Inflammatory macrophage treated with lipopolysaccharide for 4 hours (primary cell): ENCODE data around the gene CYP19A1.
"Not testable (repeated sequence)": the region's sequence is repeated elsewhere in the genome, so short reads cannot be mapped to it uniquely, and the experiment has no call there.

Experiments
- DNase-seq: peaks from one replicate; pipeline ENCODE4 v3.0.0-alpha.2; 2020

Gene CYP19A1

DNA sequence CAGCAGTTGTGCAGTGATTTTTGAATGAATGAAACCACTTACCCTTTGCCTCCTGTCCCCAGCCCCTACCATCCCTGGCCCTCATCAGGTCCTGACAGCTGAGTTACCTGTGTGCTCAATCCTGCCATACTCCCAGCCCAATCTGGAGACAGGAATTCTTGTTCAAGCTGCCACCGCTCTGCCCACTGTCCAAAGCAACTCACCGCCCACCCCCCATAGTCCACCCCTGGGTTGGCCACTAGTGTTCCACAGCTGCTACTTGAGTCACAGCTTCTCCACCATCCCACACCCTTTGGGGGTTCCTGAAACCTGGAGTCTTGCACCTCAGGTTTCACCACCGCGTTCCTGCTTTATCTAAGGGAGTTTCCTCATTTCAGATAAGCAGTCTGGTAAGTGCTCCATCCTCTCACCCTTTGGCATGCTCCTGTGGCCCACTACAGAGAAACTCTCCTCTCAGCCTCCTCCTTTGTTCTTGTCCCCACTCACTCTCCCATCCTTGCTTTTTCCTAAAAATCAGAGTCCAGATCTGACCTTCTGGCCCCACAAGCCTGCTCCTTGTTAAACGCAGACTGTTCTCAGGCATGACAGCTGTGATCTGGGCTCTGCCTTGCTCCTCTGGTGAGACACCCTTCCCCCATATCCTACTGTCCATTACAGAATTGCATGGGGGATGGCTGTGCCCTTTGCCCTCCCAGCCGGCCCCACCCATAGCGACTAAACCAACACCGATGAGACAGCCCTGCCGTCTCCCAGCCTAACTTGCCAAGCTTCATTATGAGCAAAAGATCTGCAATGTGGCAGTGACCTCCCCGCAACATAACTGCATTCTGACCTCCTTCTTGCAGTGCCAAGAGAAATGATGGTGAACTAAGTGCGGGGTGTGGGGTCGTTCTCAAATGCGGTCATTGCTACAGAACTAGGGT is 50.0 kb downstream of the CYP19A1 start:
- DNase-seq: no peak

DNA sequence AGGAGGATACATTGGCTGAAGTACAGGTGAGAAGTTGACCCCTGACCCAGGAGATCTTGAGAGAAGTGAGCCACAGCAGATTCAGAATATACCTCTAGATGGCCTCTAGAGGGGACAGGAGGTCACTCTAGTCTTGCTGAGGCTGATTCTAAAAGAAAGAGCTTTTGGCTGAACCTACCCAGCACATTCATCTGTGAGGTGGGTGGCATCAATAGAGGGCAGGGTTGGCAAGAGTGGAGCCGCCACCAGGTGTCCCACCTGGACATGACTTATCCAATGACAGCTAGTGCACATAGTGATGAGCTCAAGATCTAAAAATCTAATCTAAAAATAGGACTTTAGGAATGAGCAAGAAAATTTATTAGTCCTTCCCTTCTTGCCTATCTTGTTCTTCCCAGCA is 51.6 kb downstream of the CYP19A1 start:
- peak; percentile 22 for DNase-seq

- DNase-seq: no peak
These were observed 53.0 kb downstream of the CYP19A1 start for GRCh38 chr15:51285399-51285798.

DNA sequence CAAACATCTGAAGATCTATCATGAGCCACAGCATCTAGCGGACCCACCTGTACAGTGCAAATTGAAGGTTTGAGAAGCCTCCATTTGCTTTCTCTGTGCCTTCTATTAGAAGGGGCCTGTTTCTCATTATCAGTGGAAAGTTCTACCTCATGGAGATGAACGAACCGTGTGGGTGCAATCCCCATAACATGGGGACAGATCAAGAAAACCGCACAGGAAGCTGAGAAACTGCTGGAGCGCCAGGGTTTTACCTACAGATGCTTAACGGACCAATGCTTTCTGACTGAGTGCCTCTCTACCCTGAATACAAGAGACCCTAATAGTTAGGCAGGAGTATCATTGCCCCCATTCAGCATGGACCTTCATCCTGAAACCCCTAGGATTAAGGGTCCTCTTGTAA is 53.5 kb downstream of the CYP19A1 start:
- DNase-seq: no peak

DNA sequence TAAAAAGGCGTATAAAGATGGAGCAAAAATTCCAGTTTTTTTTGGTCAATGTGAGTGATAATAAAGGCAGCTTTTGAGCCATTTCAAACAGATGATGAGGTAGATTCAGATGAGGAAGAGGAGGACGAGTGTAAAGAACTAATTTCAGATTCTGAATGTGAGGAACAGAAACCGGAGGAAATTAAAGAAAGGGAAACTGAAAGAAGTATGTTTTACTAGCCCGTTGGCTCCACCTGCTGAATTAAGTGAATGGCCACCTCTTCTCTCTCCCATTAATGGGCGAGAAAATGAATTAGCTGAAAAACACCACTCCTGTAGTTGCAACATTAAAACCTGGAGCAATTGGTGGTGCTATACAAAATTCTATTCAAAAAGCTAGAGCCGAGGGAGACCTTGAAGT is 55.4 kb downstream of the CYP19A1 start:
- DNase-seq: peak; percentile 88

DNA sequence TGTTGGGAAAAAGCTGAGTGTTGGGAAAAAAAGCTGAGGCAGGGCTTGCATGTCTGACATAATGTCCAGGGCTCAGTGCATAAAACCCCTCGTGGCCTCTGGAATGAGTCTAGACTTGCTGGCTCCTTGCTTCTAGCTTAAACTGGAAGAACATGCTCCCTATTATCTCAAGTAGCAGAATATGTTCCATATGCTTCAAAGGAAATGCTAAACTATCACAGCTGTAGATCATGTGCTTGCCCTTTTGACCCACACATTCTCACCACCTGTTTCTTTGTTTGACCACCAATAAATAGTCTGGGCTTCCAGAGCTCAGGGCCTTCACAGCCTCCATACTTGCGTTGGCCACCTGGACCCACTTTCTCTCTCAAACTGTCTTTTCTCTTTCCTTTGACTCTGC is 56.2 kb downstream of the CYP19A1 start:
- peak; percentile 23 for DNase-seq

GRCh38 chr15:51281368-51281967 is 56.9 kb downstream of the CYP19A1 start:
- DNase-seq: peak; percentile 77

GRCh38 chr15:51280838-51281237 is 57.6 kb downstream of the CYP19A1 start:
- no peak for DNase-seq

DNA sequence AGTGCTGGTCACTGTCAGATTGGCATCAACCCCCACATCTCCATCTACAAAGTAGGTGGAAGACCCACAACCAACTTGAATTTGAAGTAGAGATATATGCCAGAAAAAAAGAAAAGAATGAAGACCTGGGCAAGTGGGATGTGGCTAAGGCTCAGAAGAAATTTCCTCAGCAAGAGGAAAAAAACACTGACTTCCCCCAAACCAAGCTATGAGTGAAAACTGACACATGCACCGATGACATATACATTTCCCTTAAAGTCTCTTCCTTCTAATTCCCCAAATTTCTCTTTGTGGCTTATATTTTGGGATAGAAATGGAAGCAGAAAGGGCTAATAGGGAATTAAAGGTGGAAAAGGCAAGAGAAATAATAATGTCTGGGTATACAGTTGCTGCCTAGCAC is 59.0 kb downstream of the CYP19A1 start:
- peak; percentile 56 for DNase-seq

DNA sequence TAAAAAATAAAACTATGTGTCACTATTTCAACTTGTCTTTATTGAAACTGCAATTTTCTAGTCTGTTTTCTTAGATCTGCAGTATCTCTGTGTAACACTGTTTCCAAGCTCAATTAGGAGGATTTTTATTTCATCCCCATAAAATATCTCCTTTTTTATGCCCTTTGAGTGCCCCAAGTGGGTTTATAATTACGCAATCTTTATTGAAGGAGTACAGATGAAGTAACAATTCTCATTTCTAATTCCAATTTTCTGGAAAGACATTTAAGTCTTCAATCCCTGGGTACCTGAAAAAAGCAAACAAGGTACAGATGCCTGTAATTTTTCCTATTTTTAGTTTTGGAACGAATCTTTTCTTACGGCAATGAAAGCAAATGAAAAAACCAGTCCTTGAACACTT is 61.3 kb downstream of the CYP19A1 start:
- no peak for DNase-seq

GRCh38 chr15:51274956-51275355 is 63.4 kb downstream of the CYP19A1 start:
- no peak for DNase-seq

GRCh38 chr15:51270706-51271105 is 67.7 kb downstream of the CYP19A1 start:
- peak; percentile 70 for DNase-seq

DNA sequence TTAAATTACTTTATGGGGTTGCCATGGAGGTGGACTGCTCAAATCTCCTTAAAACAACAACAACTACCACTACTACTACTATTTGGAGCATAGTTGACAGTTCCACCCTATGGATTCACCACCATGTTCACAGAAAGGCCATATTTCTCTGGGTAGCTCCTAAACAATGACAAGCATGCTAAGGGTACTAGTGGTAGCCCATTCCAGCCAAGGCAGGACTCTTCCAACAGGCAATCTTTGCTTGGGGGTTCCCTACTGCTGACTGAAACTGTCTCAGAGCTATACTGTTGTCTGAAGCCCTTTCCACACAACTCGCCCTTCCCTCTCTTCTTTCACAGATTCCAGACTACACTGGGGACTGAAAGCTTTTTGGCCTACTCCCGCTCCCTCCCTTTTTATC is 68.9 kb downstream of the CYP19A1 start:
- DNase-seq: no peak

GRCh38 chr15:51267703-51268083 is 70.7 kb downstream of the CYP19A1 start:
- no peak for DNase-seq

GRCh38 chr15:51267051-51267702 is 71.2 kb downstream of the CYP19A1 start:
- DNase-seq: no peak

- no peak for DNase-seq
These were observed 71.7 kb downstream of the CYP19A1 start for GRCh38 chr15:51266656-51267050.

DNA sequence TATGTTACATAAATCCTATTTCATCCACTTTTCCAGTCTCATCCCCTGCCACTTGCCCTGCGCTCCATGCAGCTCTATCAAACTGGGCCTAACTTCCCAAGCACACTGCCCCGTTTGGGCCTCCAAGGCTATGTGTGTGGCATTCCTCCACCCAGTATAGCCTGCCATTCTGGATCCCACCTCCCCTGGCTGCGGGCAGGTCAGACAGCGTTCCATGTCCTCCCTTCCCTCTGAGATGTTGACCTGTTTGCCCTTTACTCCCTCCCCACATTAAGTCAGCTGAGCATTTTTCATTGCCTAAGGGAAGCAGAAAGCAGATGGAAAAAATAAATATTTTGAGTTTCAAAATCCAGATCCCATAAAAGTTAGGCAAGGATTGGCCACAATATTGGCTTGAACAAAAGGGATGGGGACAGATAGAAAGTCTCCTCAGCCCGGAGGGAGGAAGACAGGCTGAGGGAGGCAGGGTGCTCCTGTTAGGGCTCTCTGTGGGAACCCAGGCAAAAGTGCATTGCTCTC is 73.3 kb downstream of the CYP19A1 start:
- DNase-seq: no peak

- DNase-seq: no peak
These were observed 74.7 kb downstream of the CYP19A1 start for GRCh38 chr15:51263726-51264125.

GRCh38 chr15:51263116-51263515 is 75.3 kb downstream of the CYP19A1 start:
- peak; percentile 40 for DNase-seq

DNA sequence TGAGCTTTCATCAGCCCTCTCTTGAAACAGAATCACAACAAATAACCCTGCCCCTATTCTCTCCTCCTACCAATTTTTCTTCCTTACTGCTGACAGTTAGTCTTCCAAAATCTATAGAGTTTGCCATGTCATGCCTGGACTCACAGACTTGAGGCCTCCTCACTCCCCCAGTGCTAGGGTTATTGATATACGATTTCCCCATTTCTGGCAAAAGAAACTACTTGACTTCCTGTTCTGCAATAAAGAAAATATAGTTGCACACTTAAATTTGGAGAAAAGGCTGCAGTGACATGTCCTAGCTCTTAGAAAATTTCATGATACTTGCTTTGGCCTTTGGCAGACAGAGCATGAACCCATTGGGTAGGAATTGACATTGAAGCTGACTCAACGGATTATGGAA is 75.9 kb downstream of the CYP19A1 start:
- peak; percentile 66 for DNase-seq

GRCh38 chr15:51261113-51261512 is 77.3 kb downstream of the CYP19A1 start:
- DNase-seq: not testable (repeated sequence)

DNA sequence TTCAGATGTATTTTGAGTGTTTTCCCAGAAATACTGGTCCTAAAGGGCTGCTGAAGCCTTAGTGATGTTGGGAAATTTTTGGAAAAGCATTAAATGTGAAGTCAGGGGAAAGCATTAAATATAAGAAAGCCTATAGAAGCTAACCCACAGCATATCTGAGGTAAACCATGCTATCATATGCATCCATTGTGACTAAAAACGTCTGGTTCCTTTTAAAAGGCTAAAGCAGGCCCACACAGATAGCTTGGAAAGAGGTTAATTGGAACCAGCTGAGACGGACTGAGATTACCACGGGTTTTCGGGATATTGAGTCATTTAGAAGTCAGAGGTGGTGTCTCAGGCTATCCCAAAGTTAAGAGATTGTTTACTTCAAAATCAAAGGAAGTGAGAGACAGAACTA is 78.2 kb downstream of the CYP19A1 start:
- DNase-seq: no peak

- no peak for DNase-seq
These were observed 82.9 kb downstream of the CYP19A1 start for GRCh38 chr15:51255533-51255932.

GRCh38 chr15:51253366-51253765 is 85.0 kb downstream of the CYP19A1 start:
- DNase-seq: peak; percentile 91
